HUES64 (cell line): Measurements from ENCODE around the gene TBX15.

Experiments
- H3K27ac ChIP-seq: 2 replicates; pipeline ENCODE4 v1.7.0; 2013; ENCODE audit warnings: low read depth, low read length, inconsistent platforms
- H3K27me3 ChIP-seq: 2 replicates; pipeline ENCODE4 v1.6.1; 2013; ENCODE audit warnings: mild to moderate bottlenecking, low read length; ENCODE audit not compliant: insufficient read depth
- H3K36me3 ChIP-seq: 2 replicates; pipeline ENCODE4 v1.6.1; 2013; ENCODE audit warnings: mild to moderate bottlenecking, low read length; ENCODE audit not compliant: insufficient read depth
- H3K4me1 ChIP-seq: 2 replicates; pipeline ENCODE4 v1.6.1; 2013; ENCODE audit warnings: mild to moderate bottlenecking, low read length, moderate library complexity; ENCODE audit not compliant: insufficient read depth
- H3K4me3 ChIP-seq: 2 replicates; pipeline ENCODE4 v1.5.1; 2013; ENCODE audit warnings: mild to moderate bottlenecking, low read length, moderate library complexity
- H3K9ac ChIP-seq: 2 replicates; pipeline ENCODE4 v1.6.1; 2013; ENCODE audit warnings: mild to moderate bottlenecking, low read depth, low read length
- H3K9me3 ChIP-seq: 2 replicates; pipeline ENCODE4 v1.6.1; 2013; ENCODE audit warnings: low read depth, low read length; ENCODE audit not compliant: insufficient read depth
- WGBS: fragments of 150-250, 120-280 bp; methylation state at CpG from one replicate; pipeline ENCODE4 v1.1.7; 2013; ENCODE audit warnings: missing lambda C conversion rate; 5-methylcytosine and 5-hydroxymethylcytosine counted together

The TBX15 gene

GRCh38 chr1:119008483-119009311 lies 20.6 kb upstream of the TBX15 start:
- peaks cover 10% of the 10 kb centered on the region for H3K4me1 ChIP-seq
- H3K9me3 ChIP-seq, result no peaks in the 10 kb centered on the region
- H3K4me3 ChIP-seq, result peak overlapping the region; percentile 47
- H3K27me3 ChIP-seq, result peaks cover 72% of the 10 kb centered on the region
- H3K36me3 ChIP-seq, result no peaks in the 10 kb centered on the region
- H3K27ac ChIP-seq, result no peak overlapping the region; the same call in 1 of the 2 replicates
- H3K9ac ChIP-seq, result no peak overlapping the region; the same call in 1 of the 2 replicates
- WGBS, result 37% methylated on average over 21 of the region's 22 CpGs

- Histone ChIP-seq H3K9me3 (no peaks in the 10 kb centered on the region), H3K36me3 (no peaks in the 10 kb centered on the region), H3K9ac (no peak overlapping the region), H3K4me1 (peaks cover 12% of the 10 kb centered on the region), H3K4me3 (peak overlapping the region; percentile 47), H3K27ac (no peak overlapping the region), H3K27me3 (peaks cover 80% of the 10 kb centered on the region)
- WGBS, result 52% methylated on average over 61 of the region's 61 CpGs
Measured at GRCh38 chr1:119007670-119008482, 19.7 kb upstream of the TBX15 start.

- H3K36me3 ChIP-seq, result no peaks in the 10 kb centered on the region
- H3K27me3 ChIP-seq, result peaks cover 86% of the 10 kb centered on the region
- H3K4me1 ChIP-seq, result peaks cover 17% of the 10 kb centered on the region
- WGBS, result 58% methylated on average over 22 of the region's 22 CpGs
- no peak overlapping the region for H3K9ac ChIP-seq
- H3K4me3 ChIP-seq, result peak overlapping the region; percentile 47; the same call in 1 of the 2 replicates
- H3K9me3 ChIP-seq, result no peaks in the 10 kb centered on the region
- H3K27ac ChIP-seq, result no peak overlapping the region
Measured at GRCh38 chr1:119007339-119007669, 19.2 kb upstream of the TBX15 start.

GRCh38 chr1:119006406-119007279 lies 18.5 kb upstream of the TBX15 start:
- Histone ChIP-seq H3K27ac (no peak overlapping the region), H3K9ac (no peak overlapping the region), H3K9me3 (no peaks in the 10 kb centered on the region), H3K4me3 (no peak overlapping the region), H3K4me1 (peaks cover 18% of the 10 kb centered on the region), H3K36me3 (no peaks in the 10 kb centered on the region), H3K27me3 (peaks cover 92% of the 10 kb centered on the region)
- 60% methylated on average over 81 of the region's 81 CpGs for WGBS

GRCh38 chr1:119005724-119006405 lies 17.7 kb upstream of the TBX15 start:
- Histone ChIP-seq H3K9me3 (no peaks in the 10 kb centered on the region), H3K9ac (no peak overlapping the region), H3K4me1 (peaks cover 18% of the 10 kb centered on the region), H3K36me3 (no peaks in the 10 kb centered on the region), H3K27ac (no peak overlapping the region), H3K27me3 (peaks cover 99% of the 10 kb centered on the region), H3K4me3 (no peak overlapping the region)
- WGBS, result 57% methylated on average over 17 of the region's 17 CpGs

GRCh38 chr1:119004781-119005180 lies 16.6 kb upstream of the TBX15 start:
- Histone ChIP-seq H3K27ac (no peak overlapping the region), H3K4me3 (no peak overlapping the region), H3K36me3 (no peaks in the 10 kb centered on the region), H3K9me3 (no peaks in the 10 kb centered on the region), H3K9ac (no peak overlapping the region), H3K4me1 (peaks cover 18% of the 10 kb centered on the region), H3K27me3 (peaks cover 99% of the 10 kb centered on the region)
- WGBS, result 82% methylated on average over 1 of the region's 2 CpGs

GRCh38 chr1:119004129-119004527 lies 16.0 kb upstream of the TBX15 start:
- no peaks in the 10 kb centered on the region for H3K9me3 ChIP-seq
- no peak overlapping the region for H3K9ac ChIP-seq
- WGBS, result 70% methylated on average over 5 of the region's 5 CpGs
- H3K27ac ChIP-seq, result no peak overlapping the region
- H3K4me3 ChIP-seq, result no peak overlapping the region
- H3K36me3 ChIP-seq, result no peaks in the 10 kb centered on the region
- H3K4me1 ChIP-seq, result peaks cover 12% of the 10 kb centered on the region
- H3K27me3 ChIP-seq, result peaks cover 100% of the 10 kb centered on the region

GRCh38 chr1:119003413-119004128 lies 15.4 kb upstream of the TBX15 start:
- 92% methylated on average over 13 of the region's 14 CpGs for WGBS
- Histone ChIP-seq H3K9me3 (no peaks in the 10 kb centered on the region), H3K27me3 (peaks cover 100% of the 10 kb centered on the region), H3K4me1 (peaks cover 9% of the 10 kb centered on the region; the same call in 1 of the 2 replicates), H3K9ac (no peak overlapping the region), H3K27ac (no peak overlapping the region), H3K4me3 (no peak overlapping the region), H3K36me3 (no peaks in the 10 kb centered on the region)

GRCh38 chr1:119002028-119002686 lies 14.0 kb upstream of the TBX15 start:
- H3K27ac ChIP-seq, result no peak overlapping the region
- no peak overlapping the region for H3K9ac ChIP-seq
- H3K9me3 ChIP-seq, result no peaks in the 10 kb centered on the region
- no peak overlapping the region for H3K4me3 ChIP-seq
- H3K36me3 ChIP-seq, result no peaks in the 10 kb centered on the region
- H3K4me1 ChIP-seq, result peaks cover 9% of the 10 kb centered on the region; the same call in 1 of the 2 replicates
- 62% methylated on average over 16 of the region's 16 CpGs for WGBS
- peaks cover 100% of the 10 kb centered on the region for H3K27me3 ChIP-seq
